H1 (cell line): Measurements from ENCODE around the gene NIPAL3. TPM values are rescaled to one million over a fixed set of nuclear protein-coding genes. Genes with fewer than 3 reads are reported as not detected.

Experiments
- CTCF ChIA-PET: fragments of 300-600 bp; sonication (Branson Sonifier 250); formaldehyde crosslinking; loops from one replicate; lab custom pipeline; 2021; ENCODE audit not compliant: partially characterized antibody; lab: Charles Lee
- POLR2A ChIA-PET: fragments of 300-600 bp; sonication (Branson Sonifier 250); formaldehyde crosslinking; loops from one replicate; lab custom pipeline; 2021; ENCODE audit warnings: inconsistent platforms; ENCODE audit not compliant: partially characterized antibody; lab: Charles Lee
- DNase-seq, 2 experiments: peaks; one replicate each; pipeline versions ENCODE4 v3.0.0 to v3.0.0-alpha.2; 2010 to 2022; ENCODE audit warnings: low spot score in 2 of 2, low read depth in 1 of 2, mixed read lengths in 1 of 2
- FAIRE-seq: peaks from 2 replicates; lab custom pipeline; 2011; peaks lifted over from hg19 to GRCh38; lab: Jason Lieb, UNC
- H2AFZ ChIP-seq: 2 replicates; pipeline ENCODE4 v1.8.1; 2012; ENCODE audit warnings: low read length, inconsistent platforms
- H2AK5ac ChIP-seq: 2 replicates; pipeline ENCODE4 v1.6.1; 2013; ENCODE audit warnings: low read depth, low read length
- H2BK120ac ChIP-seq: replicated peaks from 2 replicates; pipeline ENCODE3; 2013; ENCODE audit warnings: low read depth, low read length, inconsistent platforms
- H2BK12ac ChIP-seq: 2 replicates; pipeline ENCODE4 v1.6.1; 2013; ENCODE audit warnings: low read depth, low read length
- H2BK15ac ChIP-seq: 2 replicates; pipeline ENCODE4 v1.6.1; 2013; ENCODE audit warnings: low read length
- H2BK20ac ChIP-seq: 2 replicates; pipeline ENCODE4 v1.6.1; 2013; ENCODE audit warnings: low read length
- H2BK5ac ChIP-seq: 2 replicates; pipeline ENCODE4 v1.6.1; 2013; ENCODE audit warnings: low read depth, low read length
- H3K14ac ChIP-seq: 2 replicates; pipeline ENCODE4 v1.6.1; 2013; ENCODE audit warnings: inconsistent platforms; ENCODE audit not compliant: insufficient read length
- H3K18ac ChIP-seq: 2 replicates; pipeline ENCODE4 v1.6.1; 2013; ENCODE audit warnings: low read length; ENCODE audit errors: extremely low read depth
- H3K23ac ChIP-seq: 2 replicates; pipeline ENCODE4 v1.6.1; 2013; ENCODE audit warnings: inconsistent platforms; ENCODE audit not compliant: insufficient read length
- H3K23me2 ChIP-seq: 2 replicates; pipeline ENCODE4 v1.6.1; 2013; ENCODE audit warnings: low read depth, low read length
- H3K27ac ChIP-seq: 2 replicates; pipeline ENCODE4 v1.6.1; 2011; ENCODE audit warnings: low read depth, low read length, inconsistent platforms
- H3K27me3 ChIP-seq, 4 experiments: replicated peaks in 1 of 4; 1 replicate in 1 of 4; 2 replicates in 3 of 4; pipeline versions ENCODE4 v1.6.1 to v1.8.1; 2011 to 2013; ENCODE audit warnings: low read length in 3 of 4, mild to moderate bottlenecking in 3 of 4, inconsistent platforms in 2 of 4, mixed read lengths in 2 of 4, moderate library complexity in 1 of 4; ENCODE audit not compliant: control insufficient read depth in 3 of 4, insufficient read depth in 3 of 4; ENCODE audit errors: extremely low read depth in 1 of 4
- H3K36me3 ChIP-seq, 4 experiments: 2 replicates each; pipeline versions ENCODE4 v1.6.1 to v1.8.1; 2011 to 2013; ENCODE audit warnings: mild to moderate bottlenecking in 4 of 4, low read length in 3 of 4, moderate library complexity in 2 of 4, control low read depth in 1 of 4, inconsistent platforms in 1 of 4; ENCODE audit not compliant: insufficient read depth in 4 of 4, control insufficient read depth in 2 of 4
- H3K4ac ChIP-seq: replicated peaks from 2 replicates; pipeline ENCODE3; 2013; ENCODE audit warnings: low read length, low read depth, mixed read lengths, inconsistent platforms; ENCODE audit not compliant: insufficient read length
- H3K4me1 ChIP-seq, 4 experiments: replicated peaks in 1 of 4; 1 replicate in 1 of 4; 2 replicates in 3 of 4; pipeline versions ENCODE4 v1.6.1 to v1.8.1; 2011 to 2013; ENCODE audit warnings: low read length in 3 of 4, inconsistent platforms in 2 of 4, mixed read lengths in 1 of 4; ENCODE audit not compliant: insufficient read depth in 4 of 4, control insufficient read depth in 3 of 4
- H3K4me2 ChIP-seq, 2 experiments: 2 replicates each; pipeline versions ENCODE4 v1.6.1 to v1.8.1; 2011 to 2013; ENCODE audit warnings: low read depth in 2 of 2, low read length in 2 of 2, control low read depth in 1 of 2, inconsistent platforms in 1 of 2, mild to moderate bottlenecking in 1 of 2; ENCODE audit not compliant: insufficient read depth in 1 of 2
- H3K4me3 ChIP-seq, 4 experiments: fragments of 200-600, 300-600 bp in 1 of 4; sonication (generic), shearing (Covaris generic), sonication (Bioruptor Twin) in 1 of 4; 2 replicates each; pipeline versions ENCODE4 v1.5.1 to v1.8.1; 2011 to 2016; ENCODE audit warnings: low read length in 4 of 4, low read depth in 3 of 4, control low read depth in 2 of 4, inconsistent platforms in 2 of 4, mild to moderate bottlenecking in 2 of 4, mixed read lengths in 1 of 4, moderate library complexity in 1 of 4; ENCODE audit not compliant: insufficient read depth in 2 of 4; ENCODE audit errors: extremely low read depth in 1 of 4
- H3K56ac ChIP-seq: replicated peaks from 2 replicates; pipeline ENCODE3; 2013; ENCODE audit warnings: low read depth, mild to moderate bottlenecking, mixed read lengths, low read length, inconsistent platforms; ENCODE audit not compliant: insufficient read length
- H3K79me1 ChIP-seq: 2 replicates; pipeline ENCODE4 v1.6.1; 2013; ENCODE audit warnings: low read depth, low read length, control low read depth
- H3K79me2 ChIP-seq, 2 experiments: 2 replicates each; pipeline versions ENCODE4 v1.6.1 to v1.8.1; 2012 to 2013; ENCODE audit warnings: low read length in 2 of 2, mild to moderate bottlenecking in 2 of 2, inconsistent platforms in 1 of 2; ENCODE audit not compliant: insufficient read depth in 2 of 2, control insufficient read depth in 1 of 2
- H3K9ac ChIP-seq, 4 experiments: replicated peaks in 1 of 4; 1 replicate in 1 of 4; 2 replicates in 3 of 4; pipeline versions ENCODE4 v1.6.1 to v1.8.1; 2011 to 2013; ENCODE audit warnings: low read depth in 3 of 4, low read length in 3 of 4, control low read depth in 2 of 4, mild to moderate bottlenecking in 2 of 4, moderate library complexity in 2 of 4, inconsistent platforms in 1 of 4; ENCODE audit errors: extremely low read depth in 1 of 4
- H3K9me3 ChIP-seq, 2 experiments: 2 replicates each; pipeline versions ENCODE4 v1.6.1 to v1.8.1; 2012 to 2013; ENCODE audit warnings: mild to moderate bottlenecking in 2 of 2, moderate library complexity in 2 of 2, control low read depth in 1 of 2, inconsistent platforms in 1 of 2, low read depth in 1 of 2, low read length in 1 of 2, mixed read lengths in 1 of 2; ENCODE audit not compliant: insufficient read depth in 2 of 2
- H4K20me1 ChIP-seq, 2 experiments: replicated peaks in 1 of 2; 2 replicates each; pipeline versions ENCODE3 to v1.8.1; 2011 to 2013; ENCODE audit warnings: inconsistent platforms in 2 of 2, low read length in 2 of 2, mild to moderate bottlenecking in 1 of 2; ENCODE audit not compliant: insufficient read depth in 2 of 2, control insufficient read depth in 1 of 2
- H4K5ac ChIP-seq: 2 replicates; pipeline ENCODE4 v1.6.1; 2013; ENCODE audit warnings: low read length, low read depth, mixed read lengths, inconsistent platforms; ENCODE audit not compliant: insufficient read length
- H4K8ac ChIP-seq: 2 replicates; pipeline ENCODE4 v1.8.0; 2013; ENCODE audit warnings: mild to moderate bottlenecking, moderate library complexity, low read length, inconsistent platforms; ENCODE audit not compliant: insufficient read depth; ENCODE audit errors: extremely low read depth
- H4K91ac ChIP-seq: replicated peaks from 2 replicates; pipeline ENCODE3; 2013; ENCODE audit warnings: low read length, mixed read lengths, inconsistent platforms; ENCODE audit not compliant: insufficient read length
- BCL11A ChIP-seq, 2 experiments: IDR thresholded peaks; one replicate each; pipeline ENCODE4 v1.6.1; 2011; ENCODE audit warnings: low read depth in 2 of 2, low read length in 2 of 2, mild to moderate bottlenecking in 2 of 2
- BRCA1 ChIP-seq: IDR thresholded peaks from 2 replicates; pipeline ENCODE4 v1.6.1; 2012; ENCODE audit warnings: low read depth, low read length, improper control_type of control experiment
- CBX8 ChIP-seq: fragments of 300-800, 300-1000 bp; sonication (generic); IDR thresholded peaks from 2 replicates; pipeline ENCODE4 v1.7.1; 2016; ENCODE audit warnings: low read depth, low read length, borderline replicate concordance
- EP300 ChIP-seq, 2 experiments: IDR thresholded peaks; 1 replicate in 1 of 2; 2 replicates in 1 of 2; pipeline ENCODE4 v1.6.1; 2011 to 2012; ENCODE audit warnings: low read depth in 2 of 2, low read length in 2 of 2, mild to moderate bottlenecking in 2 of 2, borderline replicate concordance in 1 of 2, inconsistent platforms in 1 of 2, moderate library complexity in 1 of 2
- HDAC6 ChIP-seq: IDR thresholded peaks from one replicate; pipeline ENCODE4 v1.7.1; 2012; ENCODE audit warnings: low read depth, mild to moderate bottlenecking, inconsistent platforms, low read length, moderate library complexity
- KDM4A ChIP-seq: IDR thresholded peaks from one replicate; pipeline ENCODE4 v1.7.1; 2012; ENCODE audit warnings: low read depth, mild to moderate bottlenecking, moderate library complexity, low read length, inconsistent platforms; ENCODE audit not compliant: severe bottlenecking
- MAFK ChIP-seq: IDR thresholded peaks from 2 replicates; pipeline ENCODE4 v1.6.1; 2012; ENCODE audit warnings: low read depth, mild to moderate bottlenecking, improper control_type of control experiment, low read length
- RAD21 ChIP-seq, 2 experiments: IDR thresholded peaks in 1 of 2; conservative IDR thresholded peaks in 1 of 2; 2 replicates each; pipeline ENCODE4 v1.6.1; 2011; ENCODE audit warnings: low read depth in 2 of 2, low read length in 2 of 2, improper control_type of control experiment in 1 of 2, inconsistent platforms in 1 of 2, mild to moderate bottlenecking in 1 of 2, moderate library complexity in 1 of 2
- RFX5 ChIP-seq: IDR thresholded peaks from 2 replicates; pipeline ENCODE4 v1.6.1; 2011; ENCODE audit warnings: low read depth, low read length, improper control_type of control experiment, borderline replicate concordance
- WGBS, 2 experiments: shearing (Covaris generic) in 1 of 2; methylation state at CpG; one replicate each; pipeline versions ENCODE4 v1.1.6 to v1.1.7; 2013 to 2015; ENCODE audit warnings: low lambda C conversion rate in 2 of 2, mixed read lengths in 2 of 2, inconsistent platforms in 1 of 2, low coverage in 1 of 2, missing lambda C conversion rate in 1 of 2; ENCODE audit not compliant: insufficient replicate concordance in 2 of 2, insufficient coverage in 1 of 2, insufficient read length in 1 of 2; ENCODE audit errors: extremely low coverage in 1 of 2, missing lambda C conversion rate in 1 of 2; 5-methylcytosine and 5-hydroxymethylcytosine counted together
- polyA plus RNA-seq, 7 experiments: library from polyadenylated mRNA; depleted of rRNA in 3 of 7; stranded (reverse) in 5 of 7; unstranded in 2 of 7; fragments of >200 nt in 5 of 7; fragments of 200-250 nt in 2 of 7; gene quantifications; 1 replicate in 5 of 7; 2 replicates in 1 of 7; 4 replicates in 1 of 7; pipeline versions ENCODE4 v1.2.1 to v1.2.3, GENCODE V29; 2011 to 2013; ENCODE audit warnings: missing spikeins in 2 of 7, mixed read lengths in 2 of 7
- total RNA-seq: library from RNA; stranded (reverse); fragmentation: NEBNext Ultra II Directional; extraction: Animal tissue kit (Norgen Biotek cat#: 25700); gene quantifications from 2 replicates; pipeline ENCODE4 v1.2.1, GENCODE V29; 2021

NIPAL3 gene
- total and polyA plus RNA-seq, 2 of the 8 experiments (the other 6 are each of a cell fraction or from before 2014, with no cell fraction given): 8.8 to 11.0 TPM

DNA sequence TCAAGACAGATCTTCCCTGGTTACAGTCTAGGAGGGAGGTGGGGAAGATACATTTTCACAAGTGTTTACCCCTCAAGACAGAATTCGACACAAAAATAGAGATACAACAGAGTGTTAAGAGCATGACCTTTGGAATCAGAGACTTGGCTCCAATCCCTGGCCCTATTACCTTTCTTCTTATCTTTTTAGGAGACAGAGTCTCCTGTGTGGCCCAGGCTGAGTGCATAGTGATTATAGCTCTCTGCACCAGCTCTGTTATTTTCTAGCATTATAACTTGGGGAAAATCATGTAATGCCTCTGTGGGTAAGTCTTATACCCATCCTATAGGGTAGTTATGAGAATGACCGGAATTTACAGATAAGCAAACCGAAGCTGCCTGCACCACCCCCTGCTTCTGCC, 9.8 kb downstream of the NIPAL3 start:
- Histone ChIP-seq H2BK15ac (no peak overlapping the region), H3K14ac (no peak overlapping the region), H3K4me1 (no peaks in the 10 kb centered on the region; a peak in 2 of 7 replicates), H4K8ac (no peak overlapping the region), H3K56ac (no peak overlapping the region), H2AK5ac (no peak overlapping the region), H3K4me2 (no peak overlapping the region), H3K4ac (no peak overlapping the region), H4K5ac (no peak overlapping the region), H4K20me1 (no peaks in the 10 kb centered on the region), H3K27me3 (no peaks in the 10 kb centered on the region), H4K91ac (no peak overlapping the region), H3K79me2 (no peaks in the 10 kb centered on the region), H2BK120ac (no peak overlapping the region), H2BK5ac (no peak overlapping the region), H2BK12ac (no peak overlapping the region), H2BK20ac (no peak overlapping the region), H3K36me3 (no peaks in the 10 kb centered on the region), H3K23ac (no peak overlapping the region), H3K4me3 (no peak overlapping the region), H2AFZ (no peak overlapping the region), H3K9me3 (no peaks in the 10 kb centered on the region), H3K18ac (no peak overlapping the region), H3K23me2 (no peaks in the 10 kb centered on the region), H3K79me1 (no peaks in the 10 kb centered on the region), H3K9ac (no peak overlapping the region), H3K27ac (no peak overlapping the region)
- FAIRE-seq (no peak), DNase-seq (no peak)
- CTCF ChIA-PET: interaction anchor here (1.0 to 4.8 kb wide), 6 partner anchors 10 to 118 kb away, joined by 3 to 22 read pairs (median 4); partner anchors contain the start of gene NIPAL3
- POLR2A ChIA-PET: no interaction called here
- TF ChIP-seq RAD21 (IDR thresholded peaks at IDR 0.05 in 1 of 2, conservative IDR thresholded peaks at IDR 0.05 in 1 of 2; ENCODE audit: low read depth in 2 of 2, low read length in 2 of 2): no peak
- no peak for TF ChIP-seq KDM4A
- no peak for TF ChIP-seq EP300 (IDR thresholded peaks at IDR 0.05; ENCODE audit: borderline replicate concordance in 1 of 2, low read depth in 2 of 2, low read length in 2 of 2)
- no peak for TF ChIP-seq RFX5
- no peak for TF ChIP-seq MAFK
- TF ChIP-seq BCL11A (IDR thresholded peaks at IDR 0.05; ENCODE audit: low read depth in 2 of 2, low read length in 2 of 2): no peak
- TF ChIP-seq HDAC6: no peak
- no peak for TF ChIP-seq CBX8
- no peak for TF ChIP-seq BRCA1
- 88% methylated on average over 3 of the region's 3 CpGs; no CpG with 5 or more reads in 1 of the 2 experiments for WGBS, 2 experiments
